ENCODE data around the gene SHISA8.

Gene SHISA8

DNA sequence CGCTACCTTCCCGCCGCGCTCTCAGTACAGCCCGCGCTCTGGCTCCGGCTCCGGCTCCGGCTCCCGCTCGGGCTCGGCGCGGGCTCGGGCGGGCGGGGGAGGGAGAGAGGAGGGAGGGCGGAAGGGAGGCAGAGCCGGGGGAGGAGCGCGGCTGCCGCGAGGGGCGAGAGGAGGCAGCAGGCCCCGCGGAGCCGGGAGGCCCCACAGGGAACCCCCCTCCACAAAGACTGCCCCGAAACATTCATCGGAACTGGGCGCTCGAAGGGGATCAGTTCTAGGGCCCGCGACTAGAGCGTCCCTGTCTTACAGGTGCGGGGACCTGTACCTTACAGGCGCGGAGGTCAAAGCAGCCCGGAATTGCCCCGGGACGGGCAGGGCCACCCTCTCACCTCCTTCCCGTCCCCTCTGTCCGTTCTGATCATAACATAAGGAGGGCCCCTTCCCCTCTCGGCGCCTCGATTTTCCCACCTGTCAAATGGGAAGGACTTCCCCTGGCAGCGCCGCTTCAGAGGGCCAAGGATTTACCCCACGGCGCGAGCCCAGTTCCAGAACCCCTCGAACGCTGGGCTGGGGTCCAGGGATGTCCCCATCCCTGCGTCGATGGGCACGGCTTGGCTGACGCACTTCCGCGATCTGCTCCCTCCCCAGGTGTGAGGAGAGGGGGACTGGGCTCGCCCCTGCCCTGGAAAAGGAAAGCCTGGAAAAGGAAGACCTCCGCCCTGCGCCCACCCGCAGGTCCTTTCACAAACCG is at the start of gene SHISA8 (continued):
- TF ChIP-seq GLIS1 (tag by site-specific recombination; IDR thresholded peaks at IDR 0.05) (no peak), ZNF530 (tag by site-specific recombination; IDR thresholded peaks at IDR 0.05; ENCODE audit: low read depth) (no peak), ZNF223 (tag by site-specific recombination; IDR thresholded peaks at IDR 0.05) (no peak), ZNF747 (tag by site-specific recombination; IDR thresholded peaks at IDR 0.05) (no peak), ZNF10 (tag by site-specific recombination; IDR thresholded peaks at IDR 0.05) (no peak), ZNF629 (tag by site-specific recombination; IDR thresholded peaks at IDR 0.05) (no peak), SP7 (tag by site-specific recombination; IDR thresholded peaks at IDR 0.05) (no peak), ZNF214 (tag by site-specific recombination; IDR thresholded peaks at IDR 0.05; ENCODE audit: borderline replicate concordance) (no peak), ZNF658 (tag by site-specific recombination; IDR thresholded peaks at IDR 0.05) (no peak), MEIS1 (CRISPR knock-in tag; IDR thresholded peaks at IDR 0.05; ENCODE audit: borderline replicate concordance) (no peak), ZNF26 (tag by site-specific recombination; IDR thresholded peaks at IDR 0.05) (no peak), ZFP41 (tag by site-specific recombination; IDR thresholded peaks at IDR 0.05; ENCODE audit: borderline replicate concordance) (no peak), ZBTB10 (tag by site-specific recombination; IDR thresholded peaks at IDR 0.05) (no peak), ZNF155 (tag by site-specific recombination; IDR thresholded peaks at IDR 0.05) (no peak)
- TF ChIP-seq, protein P1, sequence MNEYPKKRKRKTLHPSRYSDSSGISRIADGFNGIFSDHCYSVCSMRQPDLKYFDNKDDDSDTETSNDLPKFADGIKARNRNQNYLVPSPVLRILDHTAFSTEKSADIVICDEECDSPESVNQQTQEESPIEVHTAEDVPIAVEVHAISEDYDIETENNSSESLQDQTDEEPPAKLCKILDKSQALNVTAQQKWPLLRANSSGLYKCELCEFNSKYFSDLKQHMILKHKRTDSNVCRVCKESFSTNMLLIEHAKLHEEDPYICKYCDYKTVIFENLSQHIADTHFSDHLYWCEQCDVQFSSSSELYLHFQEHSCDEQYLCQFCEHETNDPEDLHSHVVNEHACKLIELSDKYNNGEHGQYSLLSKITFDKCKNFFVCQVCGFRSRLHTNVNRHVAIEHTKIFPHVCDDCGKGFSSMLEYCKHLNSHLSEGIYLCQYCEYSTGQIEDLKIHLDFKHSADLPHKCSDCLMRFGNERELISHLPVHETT (tag by site-specific recombination; IDR thresholded peaks at IDR 0.05) = no peak

DNA sequence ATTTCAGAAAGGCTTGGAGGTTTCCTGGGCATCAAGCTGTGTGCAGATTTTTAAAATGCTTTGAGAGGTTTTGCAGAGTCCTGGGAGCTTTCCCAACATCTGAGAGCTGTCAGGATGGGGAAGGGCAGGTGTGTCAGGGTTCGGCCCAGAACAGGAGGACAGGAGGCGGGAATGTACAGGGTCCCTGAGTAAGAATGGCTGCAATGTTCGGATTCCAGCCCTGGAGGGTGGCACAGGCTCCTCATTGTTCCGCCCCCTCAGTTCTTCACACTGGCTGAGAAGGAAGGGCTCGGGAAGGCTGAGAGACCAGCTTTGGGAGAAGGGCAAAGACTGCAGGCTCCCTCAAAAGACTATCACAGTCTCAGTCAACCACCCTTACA is 49.2 kb upstream of the SHISA8 start:
- ChIA-PET POLR2A (interaction anchor here (1.5 kb wide), 1 partner anchor 17 kb away, joined by 6 read pairs; the partner anchor contains the start of gene CENPM), CTCF (interaction anchor here (0.7 to 1.6 kb wide), 3 partner anchors 13 to 149 kb away, joined by 3 to 6 read pairs (median 4); no protein-coding TSS in a partner anchor)
- no peaks in the 10 kb centered on the region for H3K9me3 ChIP-seq (ENCODE audit: control insufficient read depth, insufficient read depth, low read depth, low read length)
- no peak overlapping the region for H3K27ac ChIP-seq (ENCODE audit: extremely low read depth, low read depth, low read length)
- H3K4me1 ChIP-seq (ENCODE audit: control insufficient read depth, insufficient read depth, low read length) = peaks cover 21% of the 10 kb centered on the region
- no peaks in the 10 kb centered on the region for H3K36me3 ChIP-seq (ENCODE audit: control insufficient read depth in 2 of 2, insufficient read depth in 1 of 2, low read length in 2 of 2)
- TF ChIP-seq, protein P2, sequence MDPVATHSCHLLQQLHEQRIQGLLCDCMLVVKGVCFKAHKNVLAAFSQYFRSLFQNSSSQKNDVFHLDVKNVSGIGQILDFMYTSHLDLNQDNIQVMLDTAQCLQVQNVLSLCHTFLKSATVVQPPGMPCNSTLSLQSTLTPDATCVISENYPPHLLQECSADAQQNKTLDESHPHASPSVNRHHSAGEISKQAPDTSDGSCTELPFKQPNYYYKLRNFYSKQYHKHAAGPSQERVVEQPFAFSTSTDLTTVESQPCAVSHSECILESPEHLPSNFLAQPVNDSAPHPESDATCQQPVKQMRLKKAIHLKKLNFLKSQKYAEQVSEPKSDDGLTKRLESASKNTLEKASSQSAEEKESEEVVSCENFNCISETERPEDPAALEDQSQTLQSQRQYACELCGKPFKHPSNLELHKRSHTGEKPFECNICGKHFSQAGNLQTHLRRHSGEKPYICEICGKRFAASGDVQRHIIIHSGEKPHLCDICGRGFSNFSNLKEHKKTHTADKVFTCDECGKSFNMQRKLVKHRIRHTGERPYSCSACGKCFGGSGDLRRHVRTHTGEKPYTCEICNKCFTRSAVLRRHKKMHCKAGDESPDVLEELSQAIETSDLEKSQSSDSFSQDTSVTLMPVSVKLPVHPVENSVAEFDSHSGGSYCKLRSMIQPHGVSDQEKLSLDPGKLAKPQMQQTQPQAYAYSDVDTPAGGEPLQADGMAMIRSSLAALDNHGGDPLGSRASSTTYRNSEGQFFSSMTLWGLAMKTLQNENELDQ (tag by site-specific recombination; IDR thresholded peaks at IDR 0.05; ENCODE audit: low read depth) = no peak
- no peak for TF ChIP-seq ZNF707 (tag by site-specific recombination; IDR thresholded peaks at IDR 0.05)
- no peak for TF ChIP-seq GLIS2 (tag by site-specific recombination; IDR thresholded peaks at IDR 0.05)
- no peak for TF ChIP-seq KLF9 (tag by site-specific recombination; IDR thresholded peaks at IDR 0.05; ENCODE audit: low read depth)
- TF ChIP-seq GLI4 (tag by site-specific recombination; IDR thresholded peaks at IDR 0.05) = no peak
- no peak for TF ChIP-seq ZNF10 (tag by site-specific recombination; IDR thresholded peaks at IDR 0.05)
- no peak for TF ChIP-seq OSR2 (tag by site-specific recombination; IDR thresholded peaks at IDR 0.05)
- TF ChIP-seq MYNN (tag by site-specific recombination; IDR thresholded peaks at IDR 0.05; ENCODE audit: borderline replicate concordance) = no peak
- no peak for TF ChIP-seq ZNF221 (tag by site-specific recombination; IDR thresholded peaks at IDR 0.05; ENCODE audit: borderline replicate concordance)
- no peak for TF ChIP-seq ZNF16 (tag by site-specific recombination; IDR thresholded peaks at IDR 0.05; ENCODE audit: low read depth)
- no peak for TF ChIP-seq ZNF37A (tag by site-specific recombination; IDR thresholded peaks at IDR 0.05)
- TF ChIP-seq ZNF416 (tag by site-specific recombination; IDR thresholded peaks at IDR 0.05) = no peak
- no peak for TF ChIP-seq ZNF785 (tag by site-specific recombination; IDR thresholded peaks at IDR 0.05)
- H3K4me3 ChIP-seq (ENCODE audit: low read depth, low read length) = no peak overlapping the region

Measured in HEK293 (cell line).